Kidney (tissue), 14 donors: Measurements from ENCODE around the gene NOTUM. TPM values are rescaled to one million over a fixed set of nuclear protein-coding genes. Genes with fewer than 3 reads are reported as not detected.

Experiments
- DNase-seq, 5 donors: peaks; one replicate each; pipeline ENCODE4 v3.0.0-alpha.2; 2013 to 2020
- FAIRE-seq: peaks from 2 replicates; lab custom pipeline; 2012; peaks lifted over from hg19 to GRCh38; lab: Jason Lieb, UNC
- H3K27ac ChIP-seq, 2 donors: one replicate each; pipeline ENCODE4 v1.7.0; 2013; ENCODE audit warnings: low read depth in 2 of 2, low read length in 2 of 2, inconsistent platforms in 1 of 2
- H3K27me3 ChIP-seq: one replicate; pipeline ENCODE4 v1.7.1; 2013; ENCODE audit warnings: low read length, inconsistent platforms; ENCODE audit not compliant: control insufficient read depth, insufficient read depth
- H3K36me3 ChIP-seq, 3 donors: one replicate each; pipeline versions ENCODE4 v1.7.0 to v1.7.1; 2013; ENCODE audit warnings: low read length in 3 of 3, control low read depth in 1 of 3, inconsistent platforms in 1 of 3; ENCODE audit not compliant: insufficient read depth in 3 of 3, control insufficient read depth in 2 of 3
- H3K4me1 ChIP-seq, 3 donors: one replicate each; pipeline versions ENCODE4 v1.7.0 to v1.7.1; 2013; ENCODE audit warnings: low read length in 3 of 3, inconsistent platforms in 1 of 3, low read depth in 1 of 3; ENCODE audit not compliant: control insufficient read depth in 2 of 3, insufficient read depth in 2 of 3
- H3K4me3 ChIP-seq, 3 donors: one replicate each; pipeline versions ENCODE4 v1.7.0 to v1.8.1; 2013; ENCODE audit warnings: low read length in 3 of 3, control low read depth in 1 of 3, inconsistent platforms in 1 of 3
- H3K9ac ChIP-seq, 3 donors: one replicate each; pipeline versions ENCODE4 v1.7.0 to v1.7.1; 2013; ENCODE audit warnings: low read length in 3 of 3, control low read depth in 1 of 3, inconsistent platforms in 1 of 3
- H3K9me3 ChIP-seq, 3 donors: one replicate each; pipeline versions ENCODE4 v1.7.0 to v1.7.1; 2013; ENCODE audit warnings: low read length in 3 of 3, control low read depth in 1 of 3, inconsistent platforms in 1 of 3; ENCODE audit not compliant: control insufficient read depth in 2 of 3, insufficient read depth in 1 of 3
- intact Hi-C: fragments of 100-400 bp; cut with DNase I; formaldehyde crosslinking; loops from one replicate; pipeline ENCODE4 v1.11.1; 2022
- polyA plus RNA-seq: library from polyadenylated mRNA; stranded (reverse); fragments of 350-450 nt; fragmentation: Illumina TruSeq; extraction: RNeasy Lipid Tissue Mini Kit (QIAGEN cat#74804); gene quantifications from one replicate; pipeline ENCODE4 v1.2.3, GENCODE V29; 2014; ENCODE audit warnings: low read depth, low replicate concordance; ENCODE audit not compliant: insufficient read depth
- total RNA-seq: library from RNA; stranded (reverse); fragmentation: NEBNext Ultra II Directional; extraction: Animal tissue kit (Norgen Biotek cat#: 25700); gene quantifications from one replicate; pipeline ENCODE4 v1.2.1, GENCODE V29; 2021
- TF ChIP-seq, protein P1 (sequence below): IDR thresholded peaks from 3 replicates; pipeline ENCODE4 v1.5.1; 2012; ENCODE audit warnings: mild to moderate bottlenecking, moderate library complexity, borderline replicate concordance; ENCODE audit not compliant: insufficient read depth; ENCODE audit errors: extremely low read depth
- donor health status: control.
- donor health status: control.
- donor health status: control.
- donor health status: control.
- donor health status: control.
- donor health status: DM: yes; HTN: yes; CAD: no.
- donor health status: Normal renal cell carcinoma (clear cell type).

The NOTUM gene
- total and polyA plus RNA-seq, 2 donors from 2014 or later = not detected

DNA sequence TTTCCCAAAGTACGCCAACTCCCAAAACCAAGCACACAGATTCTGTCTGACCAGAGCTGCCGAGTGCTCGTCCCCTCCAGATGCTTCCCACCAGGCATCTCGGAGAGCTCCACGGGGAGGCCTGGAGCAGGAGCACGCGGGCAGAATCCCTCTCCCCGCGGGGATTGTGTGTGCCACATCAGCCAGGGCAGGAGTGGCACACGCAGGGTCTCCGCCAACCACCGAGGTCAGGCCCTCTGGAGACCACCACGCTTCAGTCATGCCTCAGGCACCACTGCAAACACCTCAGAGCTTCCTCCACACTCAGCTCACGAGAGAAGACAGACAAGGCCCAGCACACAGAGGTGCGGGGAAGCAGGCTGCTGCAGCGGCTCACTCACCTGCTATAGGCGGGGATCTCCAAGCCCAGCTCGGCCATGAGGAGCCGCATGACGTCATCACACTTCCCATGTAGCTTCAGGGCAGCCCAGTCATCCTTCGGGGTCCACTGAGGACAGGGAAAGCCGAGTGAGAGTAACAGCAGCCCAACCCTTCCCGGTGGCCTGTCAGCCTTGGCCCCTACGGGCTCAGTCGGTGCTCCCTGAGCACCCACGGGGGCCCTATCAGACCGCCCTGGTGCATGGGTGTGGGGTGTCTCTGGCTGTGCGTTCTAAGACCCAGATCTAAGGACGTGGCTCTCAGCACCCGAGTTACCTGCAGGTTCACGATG, 47.4 kb downstream of the NOTUM start:
- FAIRE-seq = no peak
- Histone ChIP-seq H3K36me3 (peaks cover 0 to 36% (median 21%) of the 10 kb centered on the region in 3 donors), H3K9me3 (no peaks in the 10 kb centered on the region), H3K27ac (no peak overlapping the region), H3K4me3 (no peak overlapping the region), H3K9ac (no peak overlapping the region), H3K27me3 (no peaks in the 10 kb centered on the region), H3K4me1 (peaks cover 0 to 16% (median 8%) of the 10 kb centered on the region in 3 donors)
- intact Hi-C loops = no loop called here
- DNase-seq = no peak
- TF ChIP-seq, protein P1, sequence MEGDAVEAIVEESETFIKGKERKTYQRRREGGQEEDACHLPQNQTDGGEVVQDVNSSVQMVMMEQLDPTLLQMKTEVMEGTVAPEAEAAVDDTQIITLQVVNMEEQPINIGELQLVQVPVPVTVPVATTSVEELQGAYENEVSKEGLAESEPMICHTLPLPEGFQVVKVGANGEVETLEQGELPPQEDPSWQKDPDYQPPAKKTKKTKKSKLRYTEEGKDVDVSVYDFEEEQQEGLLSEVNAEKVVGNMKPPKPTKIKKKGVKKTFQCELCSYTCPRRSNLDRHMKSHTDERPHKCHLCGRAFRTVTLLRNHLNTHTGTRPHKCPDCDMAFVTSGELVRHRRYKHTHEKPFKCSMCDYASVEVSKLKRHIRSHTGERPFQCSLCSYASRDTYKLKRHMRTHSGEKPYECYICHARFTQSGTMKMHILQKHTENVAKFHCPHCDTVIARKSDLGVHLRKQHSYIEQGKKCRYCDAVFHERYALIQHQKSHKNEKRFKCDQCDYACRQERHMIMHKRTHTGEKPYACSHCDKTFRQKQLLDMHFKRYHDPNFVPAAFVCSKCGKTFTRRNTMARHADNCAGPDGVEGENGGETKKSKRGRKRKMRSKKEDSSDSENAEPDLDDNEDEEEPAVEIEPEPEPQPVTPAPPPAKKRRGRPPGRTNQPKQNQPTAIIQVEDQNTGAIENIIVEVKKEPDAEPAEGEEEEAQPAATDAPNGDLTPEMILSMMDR = no peak

DNA sequence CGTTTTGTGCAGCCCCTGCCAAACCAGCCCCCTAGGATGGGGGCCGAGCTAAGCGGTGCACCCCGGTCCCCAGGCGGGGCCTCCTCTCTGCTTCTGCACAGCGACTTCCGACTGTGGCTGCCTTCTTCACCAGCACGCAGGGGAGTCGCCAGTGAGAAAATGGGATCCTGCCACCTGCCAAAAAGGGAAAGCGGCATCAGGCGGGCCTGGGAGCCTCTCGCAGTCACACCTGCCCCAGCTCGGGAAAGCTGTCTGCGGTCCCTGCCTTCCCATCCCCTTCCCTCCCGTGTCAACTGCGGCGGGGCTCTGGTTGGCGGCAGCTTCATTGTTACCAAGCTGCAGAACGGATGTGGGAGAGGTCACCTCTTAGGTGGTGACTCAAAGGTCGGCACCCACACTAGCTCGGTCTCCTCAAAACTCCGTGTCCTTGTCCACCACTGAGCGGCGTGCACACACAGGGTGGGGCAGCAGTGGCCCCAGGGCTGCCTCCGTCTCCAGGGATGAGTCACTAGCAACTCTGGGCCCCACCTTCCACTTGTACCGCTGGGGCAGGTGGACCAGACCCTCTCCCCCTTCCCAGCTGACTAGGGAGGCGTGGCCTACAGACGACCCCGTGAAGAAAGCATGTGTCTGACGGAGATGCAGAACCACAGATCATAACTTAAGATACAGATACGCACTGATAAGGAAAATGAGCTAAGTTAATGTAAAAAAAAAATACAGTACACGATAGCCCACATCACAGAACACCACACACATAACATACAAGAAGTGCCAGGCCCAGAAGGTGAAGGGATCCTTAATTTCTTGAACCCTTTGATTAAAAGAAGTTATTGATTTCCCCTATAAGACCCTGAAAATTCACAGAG, 48.3 kb downstream of the NOTUM start:
- Histone ChIP-seq H3K36me3 (peaks cover 0 to 44% (median 23%) of the 10 kb centered on the region in 3 donors), H3K27ac (no peak overlapping the region), H3K4me1 (peaks cover 0 to 16% (median 8%) of the 10 kb centered on the region in 3 donors), H3K4me3 (no peak overlapping the region), H3K9ac (no peak overlapping the region), H3K27me3 (no peaks in the 10 kb centered on the region), H3K9me3 (no peaks in the 10 kb centered on the region)
- intact Hi-C loops = no loop called here
- DNase-seq (no peak), FAIRE-seq (no peak)
- TF ChIP-seq, protein P1 = no peak

DNA sequence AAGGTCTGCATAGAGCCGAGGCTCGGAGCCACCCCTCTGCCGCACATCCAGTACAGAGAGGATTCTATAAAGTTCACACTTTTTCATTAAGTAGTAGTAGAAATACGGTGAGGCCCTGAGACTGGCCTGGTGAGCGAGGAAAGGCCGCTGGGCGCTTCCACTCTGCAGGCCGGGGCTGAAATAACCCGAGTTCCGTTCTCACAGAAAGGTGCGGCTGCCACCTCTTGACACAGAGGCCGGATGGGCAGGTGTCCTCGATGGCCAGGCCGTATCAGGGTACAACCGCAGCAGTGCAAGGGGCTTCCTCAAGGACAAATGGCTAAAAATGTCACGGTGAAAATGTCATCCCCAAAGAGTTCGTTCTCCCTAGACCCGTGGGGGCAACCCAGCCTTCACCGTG, 49.0 kb downstream of the NOTUM start:
- intact Hi-C loops = no loop called here
- no peak for FAIRE-seq
- Histone ChIP-seq H3K9me3 (no peaks in the 10 kb centered on the region), H3K4me3 (no peak overlapping the region), H3K36me3 (peaks cover 0 to 44% (median 24%) of the 10 kb centered on the region in 3 donors), H3K27ac (no peak overlapping the region), H3K4me1 (peaks cover 0 to 13% (median 4%) of the 10 kb centered on the region in 3 donors), H3K9ac (peak overlapping the region in 1 of 3 donors; percentile 26), H3K27me3 (no peaks in the 10 kb centered on the region)
- TF ChIP-seq, protein P1 = no peak
- DNase-seq = no peak
